GM12874 (cell line): ENCODE measurements around the gene OTOG.

Source experiments
- TF ChIP-seq, protein P1 (sequence below): IDR thresholded peaks from 2 replicates; pipeline ENCODE4 v1.5.1; 2011; ENCODE audit warnings: low read depth, mild to moderate bottlenecking, control low read depth, low read length, moderate library complexity; ENCODE audit not compliant: insufficient read depth

Gene OTOG

GRCh38 chr11:17572359-17572690 lies 25.3 kb downstream of the OTOG start:
- TF ChIP-seq, protein P1, sequence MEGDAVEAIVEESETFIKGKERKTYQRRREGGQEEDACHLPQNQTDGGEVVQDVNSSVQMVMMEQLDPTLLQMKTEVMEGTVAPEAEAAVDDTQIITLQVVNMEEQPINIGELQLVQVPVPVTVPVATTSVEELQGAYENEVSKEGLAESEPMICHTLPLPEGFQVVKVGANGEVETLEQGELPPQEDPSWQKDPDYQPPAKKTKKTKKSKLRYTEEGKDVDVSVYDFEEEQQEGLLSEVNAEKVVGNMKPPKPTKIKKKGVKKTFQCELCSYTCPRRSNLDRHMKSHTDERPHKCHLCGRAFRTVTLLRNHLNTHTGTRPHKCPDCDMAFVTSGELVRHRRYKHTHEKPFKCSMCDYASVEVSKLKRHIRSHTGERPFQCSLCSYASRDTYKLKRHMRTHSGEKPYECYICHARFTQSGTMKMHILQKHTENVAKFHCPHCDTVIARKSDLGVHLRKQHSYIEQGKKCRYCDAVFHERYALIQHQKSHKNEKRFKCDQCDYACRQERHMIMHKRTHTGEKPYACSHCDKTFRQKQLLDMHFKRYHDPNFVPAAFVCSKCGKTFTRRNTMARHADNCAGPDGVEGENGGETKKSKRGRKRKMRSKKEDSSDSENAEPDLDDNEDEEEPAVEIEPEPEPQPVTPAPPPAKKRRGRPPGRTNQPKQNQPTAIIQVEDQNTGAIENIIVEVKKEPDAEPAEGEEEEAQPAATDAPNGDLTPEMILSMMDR: no peak

GRCh38 chr11:17572791-17573460 lies 25.9 kb downstream of the OTOG start:
- TF ChIP-seq, protein P1: no peak

DNA sequence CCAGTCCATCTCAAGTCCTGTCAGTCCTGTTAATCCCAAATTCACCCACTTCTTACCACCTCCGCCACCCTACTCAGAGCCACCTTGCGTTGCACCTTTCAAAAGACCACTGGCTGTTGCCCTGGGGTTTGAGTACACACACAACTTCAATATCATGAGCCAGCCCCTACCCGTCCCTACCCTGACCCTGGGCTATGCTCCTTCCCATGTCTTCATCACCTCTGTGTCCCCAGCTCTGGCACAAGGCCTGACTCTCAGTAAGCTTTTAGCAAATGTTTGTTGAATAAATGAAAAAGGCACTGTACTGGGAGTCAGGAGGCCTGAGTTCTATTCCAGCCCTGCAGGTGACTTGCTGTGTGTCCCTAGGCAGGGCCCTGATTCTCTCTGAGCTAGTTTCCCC lies 26.5 kb downstream of the OTOG start:
- TF ChIP-seq, protein P1: no peak

DNA sequence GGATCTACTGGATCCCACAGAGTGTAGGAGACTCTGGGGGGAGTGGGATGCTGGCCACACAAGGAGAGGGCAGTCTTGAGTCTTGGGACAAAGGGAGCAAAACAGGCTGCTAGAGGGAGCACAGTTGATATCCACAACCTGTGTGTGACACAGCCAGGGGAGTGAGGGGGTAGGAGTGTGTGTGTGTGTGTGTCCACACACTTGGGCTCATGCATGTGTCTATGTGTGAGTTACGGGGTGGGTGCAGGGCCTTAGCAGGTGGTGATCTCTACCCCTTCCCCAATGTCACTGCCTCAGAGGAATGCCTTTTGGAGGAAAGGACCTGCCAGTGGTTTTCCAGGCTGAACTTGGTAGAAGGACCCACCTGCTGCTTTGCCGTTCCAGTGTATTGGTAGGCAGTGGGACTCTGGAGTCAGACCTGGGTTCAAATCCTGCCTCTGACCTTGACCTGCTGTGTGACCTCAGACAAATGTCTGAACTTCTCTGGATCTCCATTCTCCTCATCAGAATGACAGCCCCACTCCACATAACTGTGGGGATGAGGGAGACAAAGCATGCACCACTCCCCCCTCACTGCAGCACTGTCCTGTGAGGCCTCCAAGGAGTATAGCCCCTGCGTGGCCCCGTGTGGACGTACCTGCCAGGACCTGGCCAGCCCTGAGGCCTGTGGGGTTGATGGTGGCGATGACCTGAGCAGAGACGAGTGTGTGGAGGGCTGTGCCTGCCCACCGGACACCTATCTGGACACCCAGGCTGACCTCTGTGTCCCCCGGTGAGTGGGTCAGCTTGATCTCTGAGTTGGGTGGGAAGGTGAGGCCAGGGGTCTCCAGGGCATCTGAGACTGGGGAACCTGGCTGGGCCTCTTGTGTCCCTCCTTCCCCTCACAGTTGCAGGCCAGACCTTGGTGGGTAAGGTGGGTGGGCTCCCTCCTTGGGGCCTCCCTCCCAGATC lies 27.4 kb downstream of the OTOG start:
- TF ChIP-seq, protein P1: no peak

DNA sequence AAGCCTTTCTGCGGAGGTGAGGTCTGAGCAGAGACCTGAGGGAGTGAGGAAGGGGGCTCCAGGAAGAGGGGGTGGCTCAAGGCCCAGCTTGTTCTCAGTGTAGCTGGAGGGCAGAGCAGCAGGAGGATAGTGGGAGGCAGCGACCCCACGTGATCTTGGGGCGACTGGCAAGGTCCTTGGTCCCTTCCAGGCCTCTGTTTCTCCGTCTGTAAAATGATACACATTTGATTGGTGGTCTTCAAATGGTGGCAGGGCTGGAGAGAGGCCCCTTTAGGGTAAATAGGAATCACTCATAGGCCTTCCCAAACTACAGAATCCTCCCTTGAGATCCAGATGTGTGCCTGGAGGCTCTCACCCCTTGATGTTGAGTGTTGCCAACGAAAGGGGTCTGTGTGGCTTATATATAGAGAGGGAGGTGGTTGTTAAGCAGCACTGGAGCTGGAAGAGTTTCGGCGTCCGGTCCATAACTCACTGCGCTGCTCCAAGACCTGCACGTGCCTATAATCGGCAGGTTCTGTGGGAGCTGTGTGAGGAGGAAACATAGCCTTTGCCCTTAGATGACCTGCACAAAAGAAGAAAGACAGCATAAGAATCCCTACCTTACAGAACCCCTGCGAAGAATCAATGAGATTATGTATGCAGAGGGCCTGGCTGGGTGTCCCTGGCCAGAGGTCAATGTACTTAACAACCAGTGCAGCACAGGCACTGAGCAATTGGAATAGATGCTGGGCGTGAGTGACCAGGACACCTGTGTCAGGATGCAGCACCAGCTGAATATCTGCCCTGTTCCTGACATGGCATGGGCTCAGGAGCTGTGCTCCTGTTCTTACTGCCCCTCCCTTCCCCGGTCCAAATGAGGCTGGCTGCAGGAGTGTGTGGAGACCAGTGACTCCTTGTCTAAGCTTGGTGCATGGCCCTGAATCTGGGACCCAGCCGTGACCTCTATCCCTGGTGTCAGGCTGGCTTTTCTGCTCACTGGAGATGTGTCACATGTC lies 28.7 kb downstream of the OTOG start:
- TF ChIP-seq, protein P1: no peak

GRCh38 chr11:17578296-17578695 lies 31.2 kb downstream of the OTOG start:
- TF ChIP-seq, protein P1: no peak
